ENCODE results near the gene TULP4. TPM values are rescaled to one million over a fixed set of nuclear protein-coding genes. Genes with fewer than 3 reads are reported as not detected.
"Not testable (repeated sequence)": the region's sequence is repeated elsewhere in the genome, so short reads cannot be mapped to it uniquely, and the experiment has no call there.

TULP4 gene
- total RNA-seq, 1 donor from 2014 or later: 406 TPM

DNA sequence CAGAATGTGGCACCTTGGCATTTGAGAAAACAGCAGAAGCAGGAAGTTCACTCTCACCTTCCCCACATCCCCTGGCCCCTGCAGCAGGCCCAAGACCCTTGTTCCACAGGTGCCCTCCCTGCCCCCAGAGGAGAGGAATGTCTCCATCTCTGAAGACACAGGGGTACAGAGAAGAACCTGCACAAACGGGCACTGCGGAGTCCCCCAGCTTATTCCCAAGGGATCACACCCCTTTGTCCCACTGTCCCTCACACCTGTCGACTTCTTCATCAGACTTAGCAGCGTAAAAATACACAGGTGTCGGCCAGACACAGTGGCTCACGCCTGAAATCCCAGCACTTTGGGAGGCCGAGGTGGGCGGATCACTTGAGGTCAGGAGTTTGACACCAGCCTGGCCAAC lies 204.8 kb downstream of the TULP4 start:
- H3K27me3 Mint-ChIP-seq (ENCODE audit: unreplicated experiment): peaks cover 12% of the 10 kb centered on the region
- no peak overlapping the region for H3K4me3 Mint-ChIP-seq (ENCODE audit: unreplicated experiment)
- peaks cover 26% of the 10 kb centered on the region for H3K4me1 Mint-ChIP-seq (ENCODE audit: low read depth, unreplicated experiment)
- TF ChIP-seq, protein P1, sequence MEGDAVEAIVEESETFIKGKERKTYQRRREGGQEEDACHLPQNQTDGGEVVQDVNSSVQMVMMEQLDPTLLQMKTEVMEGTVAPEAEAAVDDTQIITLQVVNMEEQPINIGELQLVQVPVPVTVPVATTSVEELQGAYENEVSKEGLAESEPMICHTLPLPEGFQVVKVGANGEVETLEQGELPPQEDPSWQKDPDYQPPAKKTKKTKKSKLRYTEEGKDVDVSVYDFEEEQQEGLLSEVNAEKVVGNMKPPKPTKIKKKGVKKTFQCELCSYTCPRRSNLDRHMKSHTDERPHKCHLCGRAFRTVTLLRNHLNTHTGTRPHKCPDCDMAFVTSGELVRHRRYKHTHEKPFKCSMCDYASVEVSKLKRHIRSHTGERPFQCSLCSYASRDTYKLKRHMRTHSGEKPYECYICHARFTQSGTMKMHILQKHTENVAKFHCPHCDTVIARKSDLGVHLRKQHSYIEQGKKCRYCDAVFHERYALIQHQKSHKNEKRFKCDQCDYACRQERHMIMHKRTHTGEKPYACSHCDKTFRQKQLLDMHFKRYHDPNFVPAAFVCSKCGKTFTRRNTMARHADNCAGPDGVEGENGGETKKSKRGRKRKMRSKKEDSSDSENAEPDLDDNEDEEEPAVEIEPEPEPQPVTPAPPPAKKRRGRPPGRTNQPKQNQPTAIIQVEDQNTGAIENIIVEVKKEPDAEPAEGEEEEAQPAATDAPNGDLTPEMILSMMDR (IDR thresholded peaks at IDR 0.05; ENCODE audit: partially characterized antibody, unreplicated experiment): no peak
- no peak for DNase-seq
- H3K27ac Mint-ChIP-seq (ENCODE audit: unreplicated experiment): no peak overlapping the region
- H3K36me3 Mint-ChIP-seq (ENCODE audit: unreplicated experiment): peaks cover 11% of the 10 kb centered on the region
- H3K9me3 Mint-ChIP-seq (ENCODE audit: unreplicated experiment): peaks cover 18% of the 10 kb centered on the region

DNA sequence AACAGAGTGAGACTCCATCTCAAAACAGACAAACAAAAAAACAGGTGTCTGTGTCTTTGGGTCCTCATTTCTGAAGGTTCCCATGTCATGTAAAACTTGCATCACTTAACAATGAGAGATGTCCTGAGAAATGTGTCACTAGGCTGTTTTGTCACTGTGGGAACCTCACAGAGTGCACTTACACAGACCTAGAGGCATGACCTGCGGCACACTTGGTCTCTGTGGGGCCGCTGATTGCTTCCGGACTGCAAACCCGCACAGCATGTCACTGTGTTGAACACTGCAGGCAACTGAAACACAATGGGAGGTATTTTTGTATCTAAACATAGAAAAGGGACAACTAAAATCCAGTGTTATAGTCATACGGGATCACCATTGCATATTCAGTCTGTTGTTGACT lies 205.3 kb downstream of the TULP4 start:
- Mint-ChIP-seq H3K27me3 (ENCODE audit: unreplicated experiment) (peaks cover 12% of the 10 kb centered on the region), H3K27ac (ENCODE audit: unreplicated experiment) (peak overlapping the region; percentile 7), H3K9me3 (ENCODE audit: unreplicated experiment) (peaks cover 19% of the 10 kb centered on the region), H3K4me1 (ENCODE audit: low read depth, unreplicated experiment) (peaks cover 26% of the 10 kb centered on the region), H3K4me3 (ENCODE audit: unreplicated experiment) (peak overlapping the region; percentile 83), H3K36me3 (ENCODE audit: unreplicated experiment) (peaks cover 11% of the 10 kb centered on the region)
- TF ChIP-seq, protein P1 (IDR thresholded peaks at IDR 0.05; ENCODE audit: partially characterized antibody, unreplicated experiment): no peak
- DNase-seq: no peak

DNA sequence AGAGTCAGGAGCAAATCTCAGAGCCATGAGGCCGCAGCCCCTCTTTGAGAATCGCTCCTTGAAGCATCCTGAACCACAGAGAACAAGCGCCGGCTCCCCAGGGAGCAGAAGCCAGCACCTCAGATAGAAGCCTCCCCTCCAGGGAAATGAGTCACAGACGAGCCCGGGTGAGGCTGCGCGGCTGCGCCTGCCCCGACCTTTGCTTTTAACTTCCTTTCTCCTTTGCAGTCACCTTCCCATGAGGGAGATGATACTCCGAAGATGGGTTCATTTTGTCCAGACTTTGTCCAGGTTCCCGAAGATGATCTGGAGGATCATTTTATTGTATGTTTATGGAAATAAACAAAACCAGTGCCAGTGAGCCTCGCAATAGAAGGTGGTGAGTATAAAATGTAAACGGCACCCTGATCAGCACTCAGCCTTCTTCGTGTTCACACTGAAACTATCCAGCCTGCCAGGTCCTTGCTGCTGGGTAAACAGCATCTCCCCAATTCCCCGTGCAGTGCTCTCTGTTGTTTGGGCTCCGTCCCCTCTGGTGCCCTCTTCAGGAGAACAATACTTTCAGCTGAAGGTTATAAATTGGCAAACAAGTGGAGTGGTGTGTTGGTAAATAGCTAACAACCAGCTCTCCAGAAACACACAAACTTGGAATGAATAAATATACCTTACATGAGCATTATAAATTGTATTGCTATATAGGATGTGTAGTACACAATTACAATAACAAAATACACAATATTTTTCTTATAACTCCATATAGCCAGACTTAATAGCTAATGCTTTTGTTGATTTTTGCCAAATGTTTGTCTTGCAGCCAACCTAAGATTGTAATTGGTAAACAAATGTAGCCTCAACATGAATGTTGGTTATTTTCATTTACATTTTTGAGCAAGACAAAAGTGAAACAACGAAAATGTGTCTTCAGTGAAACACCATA lies 206.2 kb downstream of the TULP4 start:
- H3K27me3 Mint-ChIP-seq (ENCODE audit: unreplicated experiment): peaks cover 12% of the 10 kb centered on the region
- peak overlapping the region; percentile 84 for H3K27ac Mint-ChIP-seq (ENCODE audit: unreplicated experiment)
- peaks cover 26% of the 10 kb centered on the region for H3K4me1 Mint-ChIP-seq (ENCODE audit: low read depth, unreplicated experiment)
- H3K9me3 Mint-ChIP-seq (ENCODE audit: unreplicated experiment): peaks cover 21% of the 10 kb centered on the region
- peaks cover 14% of the 10 kb centered on the region for H3K36me3 Mint-ChIP-seq (ENCODE audit: unreplicated experiment)
- TF ChIP-seq, protein P1 (IDR thresholded peaks at IDR 0.05; ENCODE audit: partially characterized antibody, unreplicated experiment): peak; percentile 43
- DNase-seq: peak; percentile 57
- H3K4me3 Mint-ChIP-seq (ENCODE audit: unreplicated experiment): peak overlapping the region; percentile 83

DNA sequence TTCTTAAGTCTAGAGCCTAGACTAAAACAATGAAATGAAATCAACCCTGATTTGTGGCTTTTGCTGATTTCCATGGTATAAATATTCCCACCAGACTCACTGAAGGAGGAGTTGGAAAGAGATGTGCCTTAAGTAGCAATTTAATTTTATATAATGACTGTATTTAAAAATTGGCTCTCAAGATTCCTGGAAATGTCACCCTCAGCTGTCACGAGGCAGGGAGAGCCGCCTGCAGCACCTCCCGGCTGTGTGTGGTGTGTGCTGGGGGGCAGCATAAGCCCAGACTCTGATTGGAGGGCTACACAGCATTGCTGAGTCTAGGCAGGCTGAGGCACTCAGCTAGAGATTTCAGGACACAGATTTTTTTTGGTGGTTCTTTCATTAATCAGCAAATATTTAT lies 207.0 kb downstream of the TULP4 start:
- peak overlapping the region; percentile 14 for H3K4me3 Mint-ChIP-seq (ENCODE audit: unreplicated experiment)
- peaks cover 12% of the 10 kb centered on the region for H3K27me3 Mint-ChIP-seq (ENCODE audit: unreplicated experiment)
- peaks cover 28% of the 10 kb centered on the region for H3K9me3 Mint-ChIP-seq (ENCODE audit: unreplicated experiment)
- DNase-seq: no peak
- peaks cover 22% of the 10 kb centered on the region for H3K36me3 Mint-ChIP-seq (ENCODE audit: unreplicated experiment)
- peak overlapping the region; percentile 77 for H3K27ac Mint-ChIP-seq (ENCODE audit: unreplicated experiment)
- H3K4me1 Mint-ChIP-seq (ENCODE audit: low read depth, unreplicated experiment): peaks cover 26% of the 10 kb centered on the region
- TF ChIP-seq, protein P1 (IDR thresholded peaks at IDR 0.05; ENCODE audit: partially characterized antibody, unreplicated experiment): no peak

DNA sequence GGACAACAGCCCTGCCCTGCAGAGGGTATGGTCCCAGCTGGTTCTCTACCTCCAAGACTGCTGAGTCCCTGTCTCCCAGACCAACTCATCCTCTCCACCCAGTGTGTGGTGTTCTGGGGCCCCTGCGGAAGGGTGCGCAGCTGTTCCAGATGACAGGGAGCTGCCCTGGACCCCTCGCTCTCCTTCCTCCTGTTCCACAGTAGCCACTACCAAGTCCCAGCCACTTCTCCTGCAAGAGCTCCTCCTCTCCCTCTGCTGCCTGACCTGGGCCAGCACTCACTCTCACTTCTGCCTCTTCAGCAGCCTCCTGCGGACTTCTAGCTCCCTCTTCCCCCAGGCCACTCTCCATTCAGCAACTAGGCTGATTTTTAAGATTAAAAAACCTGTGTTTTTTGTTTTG lies 207.5 kb downstream of the TULP4 start:
- H3K4me3 Mint-ChIP-seq (ENCODE audit: unreplicated experiment): peak overlapping the region; percentile 49
- H3K4me1 Mint-ChIP-seq (ENCODE audit: low read depth, unreplicated experiment): peaks cover 25% of the 10 kb centered on the region
- peaks cover 13% of the 10 kb centered on the region for H3K27me3 Mint-ChIP-seq (ENCODE audit: unreplicated experiment)
- H3K9me3 Mint-ChIP-seq (ENCODE audit: unreplicated experiment): peaks cover 32% of the 10 kb centered on the region
- TF ChIP-seq, protein P1 (IDR thresholded peaks at IDR 0.05; ENCODE audit: partially characterized antibody, unreplicated experiment): no peak
- no peak for DNase-seq
- peak overlapping the region; percentile 77 for H3K27ac Mint-ChIP-seq (ENCODE audit: unreplicated experiment)
- peaks cover 27% of the 10 kb centered on the region for H3K36me3 Mint-ChIP-seq (ENCODE audit: unreplicated experiment)

DNA sequence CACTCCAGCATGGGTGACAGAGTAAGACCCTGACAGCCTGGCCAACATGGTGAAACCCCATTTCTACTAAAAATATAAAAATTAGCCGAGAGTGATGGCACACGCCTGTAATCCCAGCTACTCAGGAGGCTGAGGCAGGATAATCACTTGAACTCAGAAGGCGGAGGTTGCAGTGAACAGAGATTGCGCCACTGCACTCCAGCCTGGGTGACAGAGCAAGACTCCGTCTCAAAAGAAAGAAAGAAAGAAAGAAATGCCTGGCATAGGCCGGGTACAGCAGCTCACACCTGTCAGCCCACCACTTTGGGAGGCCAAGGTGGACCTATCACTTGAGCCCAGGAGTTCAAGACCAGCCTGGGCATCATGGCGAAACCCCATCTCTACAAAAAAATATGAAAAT lies 208.7 kb downstream of the TULP4 start:
- Mint-ChIP-seq H3K36me3 (ENCODE audit: unreplicated experiment) (peaks cover 27% of the 10 kb centered on the region), H3K4me1 (ENCODE audit: low read depth, unreplicated experiment) (peaks cover 22% of the 10 kb centered on the region), H3K9me3 (ENCODE audit: unreplicated experiment) (peaks cover 26% of the 10 kb centered on the region)
- DNase-seq; H3K4me3 Mint-ChIP-seq (ENCODE audit: unreplicated experiment); H3K27ac Mint-ChIP-seq (ENCODE audit: unreplicated experiment); H3K27me3 Mint-ChIP-seq (ENCODE audit: unreplicated experiment): not testable (repeated sequence)
